ENCODE data around the gene TACR2.

TACR2 gene

DNA sequence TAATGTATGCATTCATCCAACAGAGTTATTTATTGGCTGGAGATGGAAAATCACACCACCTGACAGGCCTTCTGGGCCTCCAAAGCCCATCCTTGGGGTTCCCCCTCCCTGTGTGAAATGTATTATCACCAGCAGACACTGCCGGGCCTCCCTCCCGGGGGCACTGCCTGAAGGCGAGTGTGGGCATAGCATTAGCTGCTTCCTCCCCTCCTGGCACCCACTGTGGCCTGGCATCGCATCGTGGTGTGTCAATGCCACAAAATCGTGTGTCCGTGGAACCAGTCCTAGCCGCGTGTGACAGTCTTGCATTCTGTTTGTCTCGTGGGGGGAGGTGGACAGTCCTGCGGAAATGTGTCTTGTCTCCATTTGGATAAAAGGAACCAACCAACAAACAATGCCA, 15.3 kb downstream of the TACR2 start:
- peaks cover 2 to 17% of the 10 kb centered on the region in 2 donors for H3K36me3 ChIP-seq (replicated peaks in 1 of 2; ENCODE audit: control insufficient read depth in 2 of 2, insufficient read depth in 2 of 2, low read length in 2 of 2)
- WGBS, 2 donors (ENCODE audit: extremely low coverage in 2 of 2, insufficient read length in 2 of 2, insufficient replicate concordance in 1 of 2) = no CpG with 5 or more reads among the region's 11 CpGs
- no peak overlapping the region for H3K4ac ChIP-seq (ENCODE audit: low read length)
- peaks cover 4% of the 10 kb centered on the region in 2 donors for H3K4me1 ChIP-seq (ENCODE audit: control insufficient read depth in 2 of 2, insufficient read depth in 1 of 2, low read depth in 1 of 2, low read length in 2 of 2)
- no peak overlapping the region for H3K4me3 ChIP-seq (ENCODE audit: low read length in 2 of 2)
- no peak overlapping the region for H4K8ac ChIP-seq (ENCODE audit: low read depth, low read length)
- no peak overlapping the region for H3K9ac ChIP-seq (ENCODE audit: low read depth, low read length, poor library complexity)
- no peak for DNase-seq (ENCODE audit: low spot score)
- H3K18ac ChIP-seq (ENCODE audit: low read length) = no peak overlapping the region
- H4K91ac ChIP-seq (ENCODE audit: low read depth, low read length, poor library complexity) = no peak overlapping the region
- H3K9me3 ChIP-seq (replicated peaks in 1 of 2; ENCODE audit: control insufficient read depth in 2 of 2, insufficient read depth in 1 of 2, low read depth in 1 of 2, low read length in 2 of 2) = no peaks in the 10 kb centered on the region
- H3K14ac ChIP-seq (ENCODE audit: low read length) = no peak overlapping the region
- no peak overlapping the region for H2BK15ac ChIP-seq (ENCODE audit: low read length)
- H2AFZ ChIP-seq (ENCODE audit: low read length) = no peak overlapping the region
- no peak overlapping the region for H3K23ac ChIP-seq (ENCODE audit: low read depth, low read length, poor library complexity)
- peak overlapping the region; percentile 63 for H2BK12ac ChIP-seq (ENCODE audit: low read length)
- H3K4me2 ChIP-seq (ENCODE audit: insufficient read depth, low read length, poor library complexity, severe bottlenecking) = no peak overlapping the region
- H2BK120ac ChIP-seq (ENCODE audit: low read depth, low read length) = no peak overlapping the region
- H3K27me3 ChIP-seq (ENCODE audit: control insufficient read depth in 3 of 3, insufficient read depth in 3 of 3, low read depth in 1 of 3, low read length in 3 of 3) = no peaks in the 10 kb centered on the region
- no peak overlapping the region for H3K27ac ChIP-seq (replicated peaks; ENCODE audit: low read length)
- H2BK5ac ChIP-seq (ENCODE audit: low read length) = no peak overlapping the region
- H3K79me1 ChIP-seq (ENCODE audit: low read depth, low read length) = peaks cover 2% of the 10 kb centered on the region
- no peak overlapping the region for H2AK5ac ChIP-seq (ENCODE audit: low read depth, low read length)

DNA sequence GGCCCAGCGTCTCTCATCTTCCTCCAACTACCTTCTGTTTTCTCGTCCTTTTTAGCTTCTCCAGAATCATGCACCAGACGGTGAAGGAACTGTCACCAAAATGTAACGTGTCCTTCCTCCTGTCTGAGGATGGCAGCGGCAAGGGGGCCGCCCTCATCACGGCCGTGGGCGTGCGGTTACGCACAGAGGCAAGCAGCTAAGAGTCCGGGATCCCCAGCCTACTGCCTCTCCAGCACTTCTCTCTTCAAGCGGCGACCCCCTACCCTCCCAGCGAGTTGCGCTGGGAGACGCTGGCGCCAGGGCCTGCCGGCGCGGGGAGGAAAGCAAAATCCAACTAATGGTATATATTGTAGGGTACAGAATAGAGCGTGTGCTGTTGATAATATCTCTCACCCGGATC, 15.8 kb downstream of the TACR2 start:
- H2BK120ac ChIP-seq (ENCODE audit: low read depth, low read length) = no peak overlapping the region
- no peak overlapping the region for H3K4ac ChIP-seq (ENCODE audit: low read length)
- H3K4me3 ChIP-seq (ENCODE audit: low read length in 2 of 2) = no peak overlapping the region
- H3K9ac ChIP-seq (ENCODE audit: low read depth, low read length, poor library complexity) = no peak overlapping the region
- no peak overlapping the region for H2BK15ac ChIP-seq (ENCODE audit: low read length)
- H3K18ac ChIP-seq (ENCODE audit: low read length) = no peak overlapping the region
- H2AFZ ChIP-seq (ENCODE audit: low read length) = no peak overlapping the region
- no peak overlapping the region for H3K4me2 ChIP-seq (ENCODE audit: insufficient read depth, low read length, poor library complexity, severe bottlenecking)
- H3K23ac ChIP-seq (ENCODE audit: low read depth, low read length, poor library complexity) = no peak overlapping the region
- H2AK5ac ChIP-seq (ENCODE audit: low read depth, low read length) = no peak overlapping the region
- peaks cover 2% of the 10 kb centered on the region for H3K79me1 ChIP-seq (ENCODE audit: low read depth, low read length)
- no peak overlapping the region for H3K14ac ChIP-seq (ENCODE audit: low read length)
- H3K36me3 ChIP-seq (replicated peaks in 1 of 2; ENCODE audit: control insufficient read depth in 2 of 2, insufficient read depth in 2 of 2, low read length in 2 of 2) = peaks cover 2 to 17% of the 10 kb centered on the region in 2 donors
- H3K27ac ChIP-seq (replicated peaks; ENCODE audit: low read length) = no peak overlapping the region
- H3K27me3 ChIP-seq (ENCODE audit: control insufficient read depth in 3 of 3, insufficient read depth in 3 of 3, low read depth in 1 of 3, low read length in 3 of 3) = no peaks in the 10 kb centered on the region
- H4K91ac ChIP-seq (ENCODE audit: low read depth, low read length, poor library complexity) = no peak overlapping the region
- WGBS, 2 donors (ENCODE audit: extremely low coverage in 2 of 2, insufficient read length in 2 of 2, insufficient replicate concordance in 1 of 2) = no CpG with 5 or more reads among the region's 23 CpGs
- H2BK5ac ChIP-seq (ENCODE audit: low read length) = no peak overlapping the region
- peaks cover 0 to 2% of the 10 kb centered on the region in 2 donors for H3K4me1 ChIP-seq (ENCODE audit: control insufficient read depth in 2 of 2, insufficient read depth in 1 of 2, low read depth in 1 of 2, low read length in 2 of 2)
- no peak for DNase-seq (ENCODE audit: low spot score)
- no peak overlapping the region for H4K8ac ChIP-seq (ENCODE audit: low read depth, low read length)
- H3K9me3 ChIP-seq (replicated peaks in 1 of 2; ENCODE audit: control insufficient read depth in 2 of 2, insufficient read depth in 1 of 2, low read depth in 1 of 2, low read length in 2 of 2) = no peaks in the 10 kb centered on the region
- H2BK12ac ChIP-seq (ENCODE audit: low read length) = no peak overlapping the region

DNA sequence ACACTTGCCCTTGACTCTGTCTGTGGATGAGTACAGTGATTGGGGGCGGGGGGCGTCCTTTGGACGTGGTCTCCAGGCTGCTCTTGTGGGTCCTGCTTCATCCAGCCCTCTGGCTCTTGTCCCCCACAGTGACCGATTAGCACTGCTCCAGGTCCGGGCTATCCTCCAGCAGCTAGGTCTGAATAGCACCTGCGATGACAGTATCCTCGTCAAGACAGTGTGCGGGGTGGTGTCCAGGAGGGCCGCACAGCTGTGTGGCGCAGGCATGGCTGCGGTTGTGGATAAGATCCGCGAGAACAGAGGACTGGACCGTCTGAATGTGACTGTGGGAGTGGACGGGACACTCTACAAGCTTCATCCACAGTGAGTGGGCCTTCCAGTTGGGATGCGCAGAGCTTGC, 18.3 kb downstream of the TACR2 start:
- Histone ChIP-seq H2AK5ac (ENCODE audit: low read depth, low read length) (no peak overlapping the region), H4K8ac (ENCODE audit: low read depth, low read length) (no peak overlapping the region), H3K14ac (ENCODE audit: low read length) (no peak overlapping the region), H4K91ac (ENCODE audit: low read depth, low read length, poor library complexity) (no peak overlapping the region), H2BK12ac (ENCODE audit: low read length) (no peak overlapping the region), H2AFZ (ENCODE audit: low read length) (no peak overlapping the region), H3K27me3 (ENCODE audit: control insufficient read depth in 3 of 3, insufficient read depth in 3 of 3, low read depth in 1 of 3, low read length in 3 of 3) (no peaks in the 10 kb centered on the region), H3K9me3 (replicated peaks in 1 of 2; ENCODE audit: control insufficient read depth in 2 of 2, insufficient read depth in 1 of 2, low read depth in 1 of 2, low read length in 2 of 2) (no peaks in the 10 kb centered on the region), H3K4me3 (ENCODE audit: low read length in 2 of 2) (no peak overlapping the region), H3K4me2 (ENCODE audit: insufficient read depth, low read length, poor library complexity, severe bottlenecking) (no peak overlapping the region), H3K4ac (ENCODE audit: low read length) (no peak overlapping the region), H3K9ac (ENCODE audit: low read depth, low read length, poor library complexity) (no peak overlapping the region), H3K4me1 (ENCODE audit: control insufficient read depth in 2 of 2, insufficient read depth in 1 of 2, low read depth in 1 of 2, low read length in 2 of 2) (no peaks in the 10 kb centered on the region), H3K36me3 (replicated peaks in 1 of 2; ENCODE audit: control insufficient read depth in 2 of 2, insufficient read depth in 2 of 2, low read length in 2 of 2) (peaks cover 4 to 17% of the 10 kb centered on the region in 2 donors), H3K79me1 (ENCODE audit: low read depth, low read length) (peaks cover 2% of the 10 kb centered on the region), H3K18ac (ENCODE audit: low read length) (no peak overlapping the region), H2BK5ac (ENCODE audit: low read length) (no peak overlapping the region), H3K27ac (replicated peaks; ENCODE audit: low read length) (no peak overlapping the region), H3K23ac (ENCODE audit: low read depth, low read length, poor library complexity) (no peak overlapping the region), H2BK15ac (ENCODE audit: low read length) (no peak overlapping the region), H2BK120ac (ENCODE audit: low read depth, low read length) (no peak overlapping the region)
- DNase-seq (ENCODE audit: low spot score) = no peak
- WGBS, 2 donors (ENCODE audit: extremely low coverage in 2 of 2, insufficient read length in 2 of 2, insufficient replicate concordance in 1 of 2) = no CpG with 5 or more reads among the region's 16 CpGs

DNA sequence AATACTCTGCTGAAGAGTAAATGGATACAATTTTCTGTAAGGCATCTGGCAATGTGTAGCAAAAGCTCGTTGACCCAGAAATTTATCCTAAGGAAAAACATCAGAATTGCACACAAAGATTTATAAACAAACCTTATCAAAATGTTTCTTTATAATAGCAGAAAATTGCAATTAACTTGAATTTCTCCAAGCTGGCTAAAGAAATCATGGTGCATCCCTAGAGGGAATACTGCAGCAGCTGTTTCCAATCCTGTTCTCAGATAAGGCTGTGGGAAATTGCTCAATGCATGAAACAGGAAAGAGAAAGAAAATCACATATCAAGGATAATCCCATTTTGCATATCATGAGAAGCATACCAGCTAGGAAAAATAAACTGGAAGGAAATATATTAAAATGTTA, 18.7 kb downstream of the TACR2 start:
- no peaks in the 10 kb centered on the region for H3K4me1 ChIP-seq (ENCODE audit: control insufficient read depth in 2 of 2, insufficient read depth in 1 of 2, low read depth in 1 of 2, low read length in 2 of 2)
- H3K27me3 ChIP-seq (ENCODE audit: control insufficient read depth in 3 of 3, insufficient read depth in 3 of 3, low read depth in 1 of 3, low read length in 3 of 3) = no peaks in the 10 kb centered on the region
- no peak overlapping the region for H2BK120ac ChIP-seq (ENCODE audit: low read depth, low read length)
- no peak overlapping the region for H2BK15ac ChIP-seq (ENCODE audit: low read length)
- DNase-seq (ENCODE audit: low spot score) = no peak
- H2AFZ ChIP-seq (ENCODE audit: low read length) = no peak overlapping the region
- H3K9ac ChIP-seq (ENCODE audit: low read depth, low read length, poor library complexity) = no peak overlapping the region
- no peak overlapping the region for H2BK12ac ChIP-seq (ENCODE audit: low read length)
- no peak overlapping the region for H3K27ac ChIP-seq (replicated peaks; ENCODE audit: low read length)
- H3K9me3 ChIP-seq (replicated peaks in 1 of 2; ENCODE audit: control insufficient read depth in 2 of 2, insufficient read depth in 1 of 2, low read depth in 1 of 2, low read length in 2 of 2) = no peaks in the 10 kb centered on the region
- no peak overlapping the region for H3K4ac ChIP-seq (ENCODE audit: low read length)
- no peak overlapping the region for H4K8ac ChIP-seq (ENCODE audit: low read depth, low read length)
- no peak overlapping the region for H3K4me2 ChIP-seq (ENCODE audit: insufficient read depth, low read length, poor library complexity, severe bottlenecking)
- no peak overlapping the region for H2AK5ac ChIP-seq (ENCODE audit: low read depth, low read length)
- H3K23ac ChIP-seq (ENCODE audit: low read depth, low read length, poor library complexity) = no peak overlapping the region
- no peak overlapping the region for H3K4me3 ChIP-seq (ENCODE audit: low read length in 2 of 2)
- H2BK5ac ChIP-seq (ENCODE audit: low read length) = no peak overlapping the region
- no peak overlapping the region for H3K14ac ChIP-seq (ENCODE audit: low read length)
- WGBS, 2 donors (ENCODE audit: extremely low coverage in 2 of 2, insufficient read length in 2 of 2, insufficient replicate concordance in 1 of 2) = no CpG with 5 or more reads among the region's 1 CpG
- H3K36me3 ChIP-seq (replicated peaks in 1 of 2; ENCODE audit: control insufficient read depth in 2 of 2, insufficient read depth in 2 of 2, low read length in 2 of 2) = peaks cover 4 to 17% of the 10 kb centered on the region in 2 donors
- peaks cover 2% of the 10 kb centered on the region for H3K79me1 ChIP-seq (ENCODE audit: low read depth, low read length)
- no peak overlapping the region for H3K18ac ChIP-seq (ENCODE audit: low read length)
- H4K91ac ChIP-seq (ENCODE audit: low read depth, low read length, poor library complexity) = no peak overlapping the region
